HepG2 (cell line): Measurements from ENCODE around the gene SLAMF9. TPM values are rescaled to one million over a fixed set of nuclear protein-coding genes. Genes with fewer than 3 reads are reported as not detected.

ENCODE experiments used
- ATAC-seq: fragments of 200-7000 bp; cut with Tn5 transposase; 3 replicates; pipeline ENCODE4 v1.9.1; 2020; ENCODE audit warnings: mild to moderate bottlenecking, moderate library complexity
- BruUV-seq: library from RNA; stranded (reverse); fragments of 400-500 nt; replicated peaks from 2 replicates; lab custom pipeline; 2021; lab: Mats Ljungman, UMichigan
- CTCF ChIA-PET: fragments of 300-600 bp; formaldehyde crosslinking; extraction: SDS; loops from one replicate; lab custom pipeline; 2021; ENCODE audit warnings: low total read pairs, inconsistent platforms, low intra/inter-chr PET ratio; lab: Yijun Ruan, JAX
- POLR2A ChIA-PET: fragments of 350-600 bp; sonication (Branson Sonifier 250); formaldehyde crosslinking; loops from one replicate; lab custom pipeline; 2020; ENCODE audit warnings: antibody characterized with exemption, inconsistent platforms; lab: Yijun Ruan, JAX
- DNase-seq: peaks from one replicate; pipeline ENCODE4 v3.0.0-alpha.2; 2015; ENCODE audit warnings: low spot score
- FAIRE-seq: peaks from 3 replicates; lab custom pipeline; 2011; peaks lifted over from hg19 to GRCh38; lab: Jason Lieb, UNC
- H2AFZ ChIP-seq: one replicate; pipeline ENCODE4 v1.6.1; 2011; ENCODE audit warnings: low read length, inconsistent platforms
- H3K27ac ChIP-seq: fragments of 300-600 bp; 3 replicates; pipeline ENCODE4 v1.8.0; 2011; ENCODE audit warnings: mixed run types, mild to moderate bottlenecking, mixed read lengths, low read length, inconsistent platforms; ENCODE audit not compliant: insufficient read depth; ENCODE audit errors: extremely low read length
- H3K27me3 ChIP-seq, 2 experiments: fragments of 200-600 bp in 1 of 2; 2 replicates in 1 of 2; 3 replicates in 1 of 2; pipeline versions ENCODE4 v1.6.0 to v1.8.0; 2011; ENCODE audit warnings: low read length in 2 of 2, mild to moderate bottlenecking in 2 of 2, moderate library complexity in 2 of 2, inconsistent platforms in 1 of 2; ENCODE audit not compliant: insufficient read depth in 2 of 2, control insufficient read depth in 1 of 2
- H3K36me3 ChIP-seq, 2 experiments: fragments of 200-600 bp in 1 of 2; replicated peaks in 1 of 2; 2 replicates in 1 of 2; 3 replicates in 1 of 2; pipeline versions ENCODE4 v1.5.1 to v1.8.0; 2011; ENCODE audit warnings: low read length in 2 of 2, inconsistent platforms in 1 of 2; ENCODE audit not compliant: insufficient read depth in 2 of 2, control insufficient read depth in 1 of 2
- H3K4me1 ChIP-seq: 2 replicates; pipeline ENCODE4 v1.5.1; 2012; ENCODE audit warnings: low read length, inconsistent platforms; ENCODE audit not compliant: insufficient read depth
- H3K4me2 ChIP-seq: 2 replicates; pipeline ENCODE4 v1.6.0; 2011; ENCODE audit warnings: low read depth, low read length, inconsistent platforms
- H3K4me3 ChIP-seq, 3 experiments: fragments of 200-600 bp in 1 of 3; sonication (generic), shearing (Covaris generic) in 1 of 3; replicated peaks in 1 of 3; 2 replicates each; pipeline ENCODE4 v1.5.1; 2011 to 2016; ENCODE audit warnings: low read length in 3 of 3, inconsistent platforms in 2 of 3, low read depth in 2 of 3, mild to moderate bottlenecking in 2 of 3, control low read depth in 1 of 3, mixed read lengths in 1 of 3; ENCODE audit not compliant: insufficient read depth in 1 of 3
- H3K79me2 ChIP-seq: one replicate; pipeline ENCODE4 v1.6.1; 2011; ENCODE audit warnings: low read length, inconsistent platforms; ENCODE audit not compliant: insufficient read depth
- H3K9ac ChIP-seq: 2 replicates; pipeline ENCODE4 v1.6.0; 2011; ENCODE audit warnings: mild to moderate bottlenecking, low read depth, low read length, inconsistent platforms; ENCODE audit not compliant: insufficient read depth
- H3K9me3 ChIP-seq: 2 replicates; pipeline ENCODE4 v1.5.1; 2012; ENCODE audit warnings: mild to moderate bottlenecking, low read length
- H4K20me1 ChIP-seq: 2 replicates; pipeline ENCODE4 v1.6.0; 2011; ENCODE audit warnings: inconsistent platforms, mild to moderate bottlenecking, low read length, moderate library complexity; ENCODE audit not compliant: insufficient read depth
- DNMT1 ChIP-seq: sonication (generic); formaldehyde crosslinking; IDR thresholded peaks from 2 replicates; pipeline ENCODE4 v1.5.1; 2020; ENCODE audit warnings: mild to moderate bottlenecking, missing genetic modification reagents
- HES4 ChIP-seq: sonication (generic); formaldehyde crosslinking; IDR thresholded peaks from 2 replicates; pipeline ENCODE4 v1.9.0; 2021; ENCODE audit warnings: mild to moderate bottlenecking, missing genetic modification reagents, borderline replicate concordance
- HHEX ChIP-seq: IDR thresholded peaks from 2 replicates; pipeline ENCODE4 v1.6.1; 2016; ENCODE audit warnings: control low read depth
- HMGXB3 ChIP-seq: sonication (generic); formaldehyde crosslinking; IDR thresholded peaks from 2 replicates; pipeline ENCODE4 v1.4.0; 2020; ENCODE audit warnings: missing genetic modification reagents, borderline replicate concordance
- IRX3 ChIP-seq: sonication (generic); formaldehyde crosslinking; IDR thresholded peaks from 2 replicates; pipeline ENCODE4 v1.8.1; 2023; ENCODE audit warnings: mild to moderate bottlenecking, low read depth, missing genetic modification reagents, borderline replicate concordance
- MLXIP ChIP-seq: sonication (generic); formaldehyde crosslinking; IDR thresholded peaks from 2 replicates; pipeline ENCODE4 v1.9.0; 2021; ENCODE audit warnings: missing genetic modification reagents, borderline replicate concordance
- RFXANK ChIP-seq: IDR thresholded peaks from 2 replicates; pipeline ENCODE4 v1.6.1; 2016
- U2AF1 ChIP-seq: fragments of 200-400 bp; formaldehyde crosslinking; optimal IDR thresholded peaks from 2 replicates; pipeline ENCODE3; 2017; ENCODE audit warnings: mild to moderate bottlenecking, low read depth, low read length
- WGBS: methylation state at CpG from one replicate; pipeline ENCODE4 v1.1.6; 2017; ENCODE audit warnings: low lambda C conversion rate; 5-methylcytosine and 5-hydroxymethylcytosine counted together
- in situ Hi-C: cut with HindIII; loops from 2 replicates; pipeline ENCODE4 v1.10.0; 2017; ENCODE audit warnings: low pct_unique_long_range_greater_than_20kb; ENCODE audit not compliant: extremely low pct_ligation_motif_present
- intact Hi-C: fragments of 100-400 bp; cut with micrococcal nuclease; formaldehyde crosslinking; loops from one replicate; pipeline ENCODE4 v1.10.0; 2022; ENCODE audit not compliant: unreplicated experiment
- polyA plus RNA-seq, 8 experiments: library from polyadenylated mRNA; depleted of rRNA in 3 of 8; stranded (reverse) in 7 of 8; unstranded in 1 of 8; fragments of >200 nt; fragmentation: Illumina TruSeq in 4 of 8; extraction: Trizol in 4 of 8; gene quantifications; 2 replicates each; pipeline versions ENCODE4 v1.2.1 to v1.2.3, GENCODE V29; 2011 to 2016; ENCODE audit warnings: low read depth in 4 of 8, missing spikeins in 1 of 8, mixed read lengths in 1 of 8; ENCODE audit not compliant: insufficient read depth in 1 of 8
- total RNA-seq, 5 experiments: library from RNA; depleted of rRNA; stranded (reverse); fragments of >200 nt; fragmentation: Illumina TruSeq; extraction: Trizol; gene quantifications; 2 replicates each; pipeline ENCODE4 v1.2.3, GENCODE V29; 2016; ENCODE audit warnings: low read depth in 1 of 5

Gene SLAMF9
- total and polyA plus RNA-seq, 2 of the 13 experiments (the other 11 are each of a cell fraction or from before 2014, with no cell fraction given), result 0.82 TPM; not detected in 1

GRCh38 chr1:159937054-159937750, 16.8 kb downstream of the SLAMF9 start:
- ATAC-seq, result no peak

More at GRCh38 chr1:159937054-159937750, 16.8 kb downstream of the SLAMF9 start:
- CTCF ChIA-PET, result interaction anchor here (1.2 to 2.4 kb wide), 3 partner anchors 45 to 141 kb away, joined by 3 to 57 read pairs (median 6); no protein-coding TSS in a partner anchor
- intact Hi-C loops, result loop anchor here (5.0 kb wide), 2 partner anchors 140 kb away; no protein-coding TSS in a partner anchor
- Histone ChIP-seq H3K9me3 (no peaks in the 10 kb centered on the region), H3K27ac (no peak overlapping the region), H3K4me2 (no peak overlapping the region), H3K4me1 (peaks cover 13% of the 10 kb centered on the region), H3K9ac (no peak overlapping the region), H3K27me3 (peaks cover 13 to 59% of the 10 kb centered on the region in 2 experiments; a peak in 4 of 5 replicates), H2AFZ (no peak overlapping the region)
- FAIRE-seq (no peak), DNase-seq (no peak)
- BruUV-seq, result no TSS peak
- TF ChIP-seq DNMT1 (CRISPR knock-in tag), result no peak
- no peak for TF ChIP-seq IRX3 (CRISPR knock-in tag)
- no peak for TF ChIP-seq HHEX (CRISPR knock-in tag)
- no peak for TF ChIP-seq HES4 (CRISPR knock-in tag)
- TF ChIP-seq MLXIP (CRISPR knock-in tag), result no peak
- TF ChIP-seq HMGXB3 (CRISPR knock-in tag), result no peak
- no peak for TF ChIP-seq RFXANK
- TF ChIP-seq U2AF1, result no peak
- TF ChIP-seq, all 625 proteins: peak for 0
- in situ Hi-C loops, result loop anchor here (5.0 kb wide), 2 partner anchors 70 to 145 kb away; partner anchors contain the start of gene KCNJ9
- H3K4me3 ChIP-seq, result no peak overlapping the region
- POLR2A ChIA-PET, result no interaction called here
- H3K79me2 ChIP-seq, result no peaks in the 10 kb centered on the region
- H4K20me1 ChIP-seq, result no peaks in the 10 kb centered on the region
- no peaks in the 10 kb centered on the region for H3K36me3 ChIP-seq
- 17% methylated on average over 4 of the region's 4 CpGs for WGBS
